HFFc6 (cell line): ENCODE results near the gene PLAAT2. TPM values are rescaled to one million over a fixed set of nuclear protein-coding genes. Genes with fewer than 3 reads are reported as not detected.
A peak's percentile ranks its signal among the peaks of the same experiment; 100 is the strongest.
"Not testable (repeated sequence)": the region's sequence is repeated elsewhere in the genome, so short reads cannot be mapped to it uniquely, and the experiment has no call there.

ENCODE experiments used
- DNase-seq: peaks from one replicate; pipeline ENCODE4 v3.0.0-alpha.2; 2018
- H3K27ac Mint-ChIP-seq: 2 replicates; pipeline ENCODE4 v1.8.0; 2020; ENCODE audit warnings: mild to moderate bottlenecking, mixed read lengths
- H3K27me3 Mint-ChIP-seq: 2 replicates; pipeline ENCODE4 v1.8.0; 2021; ENCODE audit warnings: mild to moderate bottlenecking, moderate library complexity, mixed read lengths; ENCODE audit not compliant: insufficient read depth
- H3K36me3 Mint-ChIP-seq: 2 replicates; pipeline ENCODE4 v1.8.0; 2021; ENCODE audit warnings: low read depth, mixed read lengths
- H3K4me1 Mint-ChIP-seq: 2 replicates; pipeline ENCODE4 v1.8.0; 2020; ENCODE audit warnings: low read depth, mixed read lengths
- H3K4me3 Mint-ChIP-seq: 2 replicates; pipeline ENCODE4 v1.8.0; 2020; ENCODE audit warnings: mild to moderate bottlenecking, moderate library complexity, mixed read lengths
- H3K9me3 Mint-ChIP-seq: 2 replicates; pipeline ENCODE4 v1.8.0; 2020; ENCODE audit warnings: mild to moderate bottlenecking, mixed read lengths
- CTCF ChIP-seq: fragments of 200-600 bp; sonication (generic); IDR thresholded peaks from 2 replicates; pipeline ENCODE4 v1.5.0; 2021; ENCODE audit warnings: antibody characterized with exemption, mild to moderate bottlenecking
- total RNA-seq, 6 experiments: library from RNA; stranded (reverse); fragmentation: NEBNext Ultra II Directional; extraction: Animal tissue kit (Norgen Biotek cat#: 25700); gene quantifications; 2 replicates in 1 of 6; 3 replicates in 5 of 6; pipeline ENCODE4 v1.2.3, GENCODE V29; 2021

PLAAT2 gene
- total RNA-seq, 6 experiments from 2014 or later, result not detected

DNA sequence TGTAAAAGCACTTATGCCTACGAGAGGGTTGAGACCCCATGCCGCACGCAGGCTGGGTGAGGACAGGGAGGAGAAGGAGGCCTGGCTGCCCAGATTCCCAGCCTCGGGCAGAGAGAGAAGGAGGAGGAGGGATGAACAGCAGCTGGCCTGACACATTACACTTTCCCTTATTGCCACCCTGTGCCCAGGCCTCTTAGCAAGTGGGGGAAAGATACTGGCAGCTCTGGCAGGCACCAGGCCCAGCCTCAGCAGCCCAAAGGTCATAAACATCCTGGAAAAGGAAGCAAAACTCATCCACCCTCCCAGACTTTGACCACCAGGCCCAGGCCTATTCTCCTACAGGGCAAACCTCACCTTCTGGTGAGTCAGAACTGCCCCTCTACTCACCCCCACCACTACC is 46.4 kb upstream of the PLAAT2 start:
- no peak for TF ChIP-seq CTCF
- peaks cover 53% of the 10 kb centered on the region for H3K4me1 Mint-ChIP-seq
- DNase-seq, result no peak
- peak overlapping the region; percentile 30; the same call in 1 of the 2 replicates for H3K27ac Mint-ChIP-seq
- H3K27me3 Mint-ChIP-seq, result no peaks in the 10 kb centered on the region; the same call in 1 of the 2 replicates
- no peaks in the 10 kb centered on the region for H3K36me3 Mint-ChIP-seq
- H3K9me3 Mint-ChIP-seq, result no peaks in the 10 kb centered on the region
- no peak overlapping the region for H3K4me3 Mint-ChIP-seq

- DNase-seq, result peak; percentile 35
Measured at GRCh38 chr11:63608353-63609345, 45.5 kb upstream of the PLAAT2 start.

DNA sequence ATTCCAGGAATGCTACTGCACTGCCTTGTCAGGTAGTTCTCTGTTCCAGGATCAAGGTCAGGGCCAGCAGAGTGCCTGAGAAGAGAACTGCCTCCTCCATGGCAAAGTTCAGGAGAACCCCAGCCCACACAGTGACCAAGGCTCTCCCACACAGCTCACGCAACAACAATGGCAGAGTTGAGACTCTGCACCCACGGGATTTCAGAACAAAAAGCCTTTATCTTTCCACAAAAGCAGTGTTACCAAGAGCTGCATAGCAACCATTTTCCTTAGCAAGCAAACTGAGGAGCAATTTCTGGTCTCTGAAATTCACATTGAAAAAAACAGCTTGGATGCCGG is 40.0 kb upstream of the PLAAT2 start:
- DNase-seq, result no peak
- Mint-ChIP-seq H3K36me3 (no peaks in the 10 kb centered on the region), H3K4me1 (peaks cover 38% of the 10 kb centered on the region), H3K27ac (peak overlapping the region; percentile 5; the same call in 1 of the 2 replicates), H3K9me3 (no peaks in the 10 kb centered on the region), H3K4me3 (no peak overlapping the region), H3K27me3 (0 out of 2 replicates have a peak, but pooled peaks cover 2% of the 10 kb centered on the region)
- no peak for TF ChIP-seq CTCF

More at GRCh38 chr11:63608353-63609345, 45.5 kb upstream of the PLAAT2 start:
- Mint-ChIP-seq H3K4me3 (peak overlapping the region; percentile 56; the same call in 1 of the 2 replicates), H3K27ac (peak overlapping the region; percentile 62), H3K9me3 (no peaks in the 10 kb centered on the region), H3K36me3 (no peaks in the 10 kb centered on the region), H3K4me1 (peaks cover 53% of the 10 kb centered on the region), H3K27me3 (no peaks in the 10 kb centered on the region; the same call in 1 of the 2 replicates)
- no peak for TF ChIP-seq CTCF

DNA sequence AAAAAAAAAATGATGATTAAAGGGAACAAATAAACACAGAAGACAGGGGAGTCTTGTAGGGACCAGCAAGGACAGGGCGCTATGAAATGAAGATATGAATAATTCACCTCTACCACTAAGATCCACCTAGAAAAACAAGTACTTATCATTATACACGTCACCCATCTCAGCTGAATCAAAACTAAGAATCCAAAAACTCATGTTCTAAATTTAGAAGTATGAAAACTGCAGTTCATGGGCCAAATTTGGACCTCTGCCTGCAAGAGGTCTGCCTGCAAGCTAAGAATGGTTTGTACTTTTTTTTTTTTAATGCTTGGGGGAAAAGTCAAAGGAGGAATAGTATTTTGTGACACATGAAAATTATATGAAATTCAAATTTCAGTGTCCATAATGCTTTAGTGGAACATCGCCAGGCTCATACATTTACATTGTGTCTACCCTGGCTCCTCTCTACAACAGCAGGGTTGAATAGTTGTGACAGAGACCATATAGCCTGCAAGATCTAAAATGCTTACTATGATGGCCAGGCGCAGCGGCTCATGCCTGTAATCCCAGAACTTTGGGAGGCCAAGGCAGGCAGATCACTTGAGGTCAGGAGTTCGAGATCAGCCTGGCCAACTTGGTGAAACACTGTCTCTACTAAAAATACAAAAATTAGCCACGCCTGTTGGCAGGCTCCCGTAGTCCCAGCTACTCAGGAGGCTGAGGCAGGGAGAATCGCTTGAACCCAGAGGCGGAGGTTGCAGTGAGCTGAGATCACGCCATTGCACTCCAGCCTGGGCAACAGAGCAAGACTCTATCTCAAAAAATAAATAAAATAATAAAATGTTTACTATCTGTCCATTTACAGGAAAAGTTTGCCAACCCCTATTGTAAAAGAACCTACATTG is 39.4 kb upstream of the PLAAT2 start:
- Mint-ChIP-seq H3K27ac (peak overlapping the region; percentile 7; the same call in 1 of the 2 replicates), H3K4me3 (peak overlapping the region; percentile 2; the same call in 1 of the 2 replicates), H3K4me1 (peaks cover 34% of the 10 kb centered on the region)
- not testable (repeated sequence) for H3K9me3 Mint-ChIP-seq, H3K36me3 Mint-ChIP-seq, H3K27me3 Mint-ChIP-seq
- DNase-seq, result peak; percentile 48

GRCh38 chr11:63599211-63600122 is 36.3 kb upstream of the PLAAT2 start:
- H3K4me3 Mint-ChIP-seq, result peak overlapping the region; percentile 48
- H3K4me1 Mint-ChIP-seq, result peaks cover 39% of the 10 kb centered on the region
- H3K27ac Mint-ChIP-seq, result peak overlapping the region; percentile 74
- peak; percentile 91 for DNase-seq
- H3K36me3 Mint-ChIP-seq, result no peaks in the 10 kb centered on the region
- no peaks in the 10 kb centered on the region for H3K9me3 Mint-ChIP-seq
- no peak for TF ChIP-seq CTCF
- peaks cover 3% of the 10 kb centered on the region; the same call in 1 of the 2 replicates for H3K27me3 Mint-ChIP-seq
